Neural crest cell (in vitro differentiated cells): ENCODE results near the gene PDCD2L. TPM values are rescaled to one million over a fixed set of nuclear protein-coding genes. Genes with fewer than 3 reads are reported as not detected.
"Not testable (repeated sequence)": the region's sequence is repeated elsewhere in the genome, so short reads cannot be mapped to it uniquely, and the experiment has no call there.

Experiments used
- DNase-seq: peaks from one replicate; pipeline ENCODE4 v3.0.0; 2021; ENCODE audit warnings: low read depth, mixed read lengths, low spot score
- H3K27ac Mint-ChIP-seq: one replicate; pipeline ENCODE4 v1.8.0; 2021; ENCODE audit warnings: mild to moderate bottlenecking, mixed read lengths; ENCODE audit not compliant: unreplicated experiment
- H3K27me3 Mint-ChIP-seq: 2 replicates; pipeline ENCODE4 v1.8.0; 2021; ENCODE audit warnings: low read depth, mild to moderate bottlenecking, mixed read lengths
- H3K36me3 Mint-ChIP-seq: 2 replicates; pipeline ENCODE4 v1.8.0; 2021; ENCODE audit warnings: low read depth, mild to moderate bottlenecking, mixed read lengths
- H3K4me1 Mint-ChIP-seq: 2 replicates; pipeline ENCODE4 v1.8.0; 2021; ENCODE audit warnings: mixed read lengths
- H3K4me3 Mint-ChIP-seq: one replicate; pipeline ENCODE4 v1.8.0; 2021; ENCODE audit warnings: mild to moderate bottlenecking, mixed read lengths
- H3K9me3 Mint-ChIP-seq: 2 replicates; pipeline ENCODE4 v1.8.0; 2021; ENCODE audit warnings: mixed read lengths
- total RNA-seq: library from RNA; stranded (reverse); gene quantifications from 2 replicates; pipeline ENCODE4 v1.2.1, GENCODE V29; 2021
- TF ChIP-seq, protein P1 (sequence below): fragments of 200-600 bp; sonication (generic); conservative IDR thresholded peaks from 2 replicates; pipeline ENCODE4 v1.5.0; 2021; ENCODE audit warnings: antibody characterized with exemption, mild to moderate bottlenecking

PDCD2L gene
- total RNA-seq, 1 donor from 2014 or later, result 12.9 TPM

GRCh38 chr19:34458677-34459076, 54.5 kb downstream of the PDCD2L start:
- H3K27me3 Mint-ChIP-seq, result no peaks in the 10 kb centered on the region
- no peaks in the 10 kb centered on the region for H3K9me3 Mint-ChIP-seq
- H3K36me3 Mint-ChIP-seq, result peaks cover 29% of the 10 kb centered on the region
- H3K4me1 Mint-ChIP-seq, result no peaks in the 10 kb centered on the region
- TF ChIP-seq, protein P1, sequence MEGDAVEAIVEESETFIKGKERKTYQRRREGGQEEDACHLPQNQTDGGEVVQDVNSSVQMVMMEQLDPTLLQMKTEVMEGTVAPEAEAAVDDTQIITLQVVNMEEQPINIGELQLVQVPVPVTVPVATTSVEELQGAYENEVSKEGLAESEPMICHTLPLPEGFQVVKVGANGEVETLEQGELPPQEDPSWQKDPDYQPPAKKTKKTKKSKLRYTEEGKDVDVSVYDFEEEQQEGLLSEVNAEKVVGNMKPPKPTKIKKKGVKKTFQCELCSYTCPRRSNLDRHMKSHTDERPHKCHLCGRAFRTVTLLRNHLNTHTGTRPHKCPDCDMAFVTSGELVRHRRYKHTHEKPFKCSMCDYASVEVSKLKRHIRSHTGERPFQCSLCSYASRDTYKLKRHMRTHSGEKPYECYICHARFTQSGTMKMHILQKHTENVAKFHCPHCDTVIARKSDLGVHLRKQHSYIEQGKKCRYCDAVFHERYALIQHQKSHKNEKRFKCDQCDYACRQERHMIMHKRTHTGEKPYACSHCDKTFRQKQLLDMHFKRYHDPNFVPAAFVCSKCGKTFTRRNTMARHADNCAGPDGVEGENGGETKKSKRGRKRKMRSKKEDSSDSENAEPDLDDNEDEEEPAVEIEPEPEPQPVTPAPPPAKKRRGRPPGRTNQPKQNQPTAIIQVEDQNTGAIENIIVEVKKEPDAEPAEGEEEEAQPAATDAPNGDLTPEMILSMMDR, result no peak
- H3K4me3 Mint-ChIP-seq, result no peak overlapping the region
- H3K27ac Mint-ChIP-seq, result no peak overlapping the region
- DNase-seq, result no peak

- H3K4me3 Mint-ChIP-seq, result no peak overlapping the region
- H3K4me1 Mint-ChIP-seq, result no peaks in the 10 kb centered on the region
- no peaks in the 10 kb centered on the region for H3K27me3 Mint-ChIP-seq
- no peaks in the 10 kb centered on the region for H3K9me3 Mint-ChIP-seq
- no peak overlapping the region for H3K27ac Mint-ChIP-seq
- no peak for DNase-seq
- TF ChIP-seq, protein P1, result no peak
- peaks cover 29% of the 10 kb centered on the region for H3K36me3 Mint-ChIP-seq
Observed at GRCh38 chr19:34459614-34460013, 55.4 kb downstream of the PDCD2L start.

DNA sequence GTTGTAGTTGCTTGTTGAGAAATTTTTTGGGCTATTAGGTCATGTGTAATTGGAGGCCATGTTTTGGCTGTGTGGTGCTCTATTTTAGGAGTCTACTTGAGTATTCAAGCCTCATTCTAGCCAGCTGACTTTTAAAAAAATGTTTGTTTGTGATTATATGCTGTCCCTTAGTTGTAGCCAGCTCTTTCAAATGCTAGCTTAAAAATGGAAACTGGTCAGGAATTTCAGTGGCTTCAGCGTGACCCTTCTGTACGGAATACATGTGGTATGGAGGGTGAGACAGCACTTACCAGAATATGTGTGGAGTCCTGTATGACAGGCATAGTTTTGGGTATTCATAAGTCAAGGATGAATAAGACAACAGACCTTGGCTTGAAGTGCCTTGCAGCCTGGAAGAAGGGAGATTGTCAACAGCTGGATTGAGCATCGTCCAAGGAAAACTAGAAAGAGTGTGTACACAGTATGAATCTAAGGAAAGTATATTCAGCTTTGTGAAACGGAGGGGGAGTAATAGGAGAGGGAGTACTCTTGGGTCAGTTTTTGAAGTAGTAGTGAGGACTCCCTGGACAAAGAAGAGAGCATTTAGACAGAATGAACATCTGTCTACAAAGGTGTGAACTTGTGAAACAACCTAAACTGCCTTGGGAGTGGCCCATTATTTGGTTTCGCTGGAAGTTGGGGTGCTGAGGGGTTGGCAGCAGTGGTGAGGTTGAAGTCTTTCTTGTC, 57.3 kb downstream of the PDCD2L start:
- no peak overlapping the region for H3K4me3 Mint-ChIP-seq
- H3K9me3 Mint-ChIP-seq, result no peaks in the 10 kb centered on the region
- DNase-seq, result no peak
- peaks cover 25% of the 10 kb centered on the region for H3K36me3 Mint-ChIP-seq
- no peaks in the 10 kb centered on the region for H3K4me1 Mint-ChIP-seq
- H3K27me3 Mint-ChIP-seq, result no peaks in the 10 kb centered on the region
- no peak overlapping the region for H3K27ac Mint-ChIP-seq
- TF ChIP-seq, protein P1, result no peak

GRCh38 chr19:34464785-34465184, 60.6 kb downstream of the PDCD2L start:
- not testable (repeated sequence) for H3K27me3 Mint-ChIP-seq, DNase-seq, H3K9me3 Mint-ChIP-seq, H3K27ac Mint-ChIP-seq, H3K4me1 Mint-ChIP-seq, H3K4me3 Mint-ChIP-seq
- H3K36me3 Mint-ChIP-seq, result peaks cover 25% of the 10 kb centered on the region

DNA sequence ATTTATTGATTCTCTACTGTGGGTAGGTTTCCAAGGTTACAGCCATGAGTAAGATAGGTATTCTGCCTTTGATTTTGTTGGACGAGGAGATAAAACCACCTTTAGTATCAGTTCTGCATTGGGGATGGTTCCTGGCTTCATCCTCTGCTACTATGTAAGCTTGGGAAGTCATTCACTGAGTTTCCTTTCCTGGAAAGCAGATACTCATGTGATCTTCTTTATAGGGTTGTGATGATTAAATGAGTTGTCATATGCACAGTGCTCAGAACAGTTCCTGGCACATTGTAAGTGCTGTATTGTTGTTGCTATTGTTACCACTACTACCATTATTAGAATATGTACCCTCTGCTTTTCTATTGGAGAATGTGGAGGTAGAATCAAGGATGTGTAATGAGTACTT, 64.2 kb downstream of the PDCD2L start:
- H3K4me3 Mint-ChIP-seq, result no peak overlapping the region
- H3K9me3 Mint-ChIP-seq, result no peaks in the 10 kb centered on the region
- H3K36me3 Mint-ChIP-seq, result peaks cover 19% of the 10 kb centered on the region
- TF ChIP-seq, protein P1, result no peak
- no peak overlapping the region for H3K27ac Mint-ChIP-seq
- no peaks in the 10 kb centered on the region for H3K27me3 Mint-ChIP-seq
- no peaks in the 10 kb centered on the region for H3K4me1 Mint-ChIP-seq
- no peak for DNase-seq

DNA sequence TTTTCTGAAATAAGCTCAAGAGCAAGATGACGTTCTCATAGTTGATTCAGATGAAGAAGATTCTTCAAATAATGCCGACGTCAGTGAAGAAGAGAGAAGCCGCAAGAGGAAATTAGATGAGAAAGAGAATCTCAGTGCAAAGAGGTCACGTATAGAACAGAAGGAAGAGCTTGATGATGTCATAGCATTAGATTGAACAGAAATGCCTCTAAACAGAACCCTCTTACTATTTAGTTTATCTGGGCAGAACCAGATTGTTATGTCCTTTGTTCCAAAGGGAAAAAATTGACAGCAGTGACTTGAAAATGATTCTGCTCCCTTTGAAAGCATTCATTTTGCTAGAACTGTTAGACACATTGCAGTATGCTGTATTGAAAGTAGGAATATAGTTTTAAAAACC, 64.8 kb downstream of the PDCD2L start:
- peaks cover 21% of the 10 kb centered on the region for H3K36me3 Mint-ChIP-seq
- H3K27me3 Mint-ChIP-seq, H3K4me1 Mint-ChIP-seq: not testable (repeated sequence)

More for the DNA sequence above, 64.8 kb downstream of the PDCD2L start:
- not testable (repeated sequence) for DNase-seq, H3K27ac Mint-ChIP-seq, H3K4me3 Mint-ChIP-seq, H3K9me3 Mint-ChIP-seq
